Measurements from ENCODE around the gene EFEMP2. TPM values are rescaled to one million over a fixed set of nuclear protein-coding genes. Genes with fewer than 3 reads are reported as not detected.

EFEMP2 gene
- total RNA-seq, 1 experiment from 2014 or later, result 31.2 TPM

GRCh38 chr11:65912845-65913244 is 40.2 kb upstream of the EFEMP2 start:
- peaks cover 42% of the 10 kb centered on the region for H3K4me1 ChIP-seq (ENCODE audit: insufficient read depth, low read length, poor library complexity, severe bottlenecking)
- intact Hi-C loops (cut with micrococcal nuclease; ENCODE audit: unreplicated experiment), result no loop called here
- no peaks in the 10 kb centered on the region for H3K36me3 ChIP-seq (ENCODE audit: insufficient read depth, low read length, poor library complexity, severe bottlenecking)
- H3K4me3 ChIP-seq (ENCODE audit: low read depth, low read length, poor library complexity, severe bottlenecking), result no peak overlapping the region
- no peak for DNase-seq (ENCODE audit: low spot score)
- ChIA-PET POLR2A (ENCODE audit: low non-redundant PET) (no interaction called here), CTCF (interaction anchor here (2.9 kb wide), 1 partner anchor 25 kb away, joined by 31 read pairs; the partner anchor contains the start of gene FIBP)
- H3K9me3 ChIP-seq (ENCODE audit: low read depth, low read length, poor library complexity, severe bottlenecking), result no peaks in the 10 kb centered on the region
- H3K27ac ChIP-seq (ENCODE audit: low read depth, low read length, poor library complexity, severe bottlenecking), result no peak overlapping the region
- no peaks in the 10 kb centered on the region for H3K27me3 ChIP-seq (replicated peaks; ENCODE audit: insufficient read depth, low read depth, low read length, poor library complexity)
- no peak for TF ChIP-seq EZH2 (IDR thresholded peaks at IDR 0.05; ENCODE audit: borderline replicate concordance, low read depth, low read length, poor library complexity, severe bottlenecking)
- no peak for TF ChIP-seq CTCF (conservative IDR thresholded peaks at IDR 0.05; ENCODE audit: low read depth, low read length)
- no TSS peak for BruUV-seq (replicated peaks)

- POLR2A ChIA-PET (ENCODE audit: low non-redundant PET), result no interaction called here
- TF ChIP-seq EZH2 (IDR thresholded peaks at IDR 0.05; ENCODE audit: borderline replicate concordance, low read depth, low read length, poor library complexity, severe bottlenecking) (no peak), CTCF (conservative IDR thresholded peaks at IDR 0.05; ENCODE audit: low read depth, low read length) (peak; percentile 63)
- no peaks in the 10 kb centered on the region for H3K9me3 ChIP-seq (ENCODE audit: low read depth, low read length, poor library complexity, severe bottlenecking)
- CTCF ChIA-PET, result interaction anchor here (0.6 to 2.9 kb wide), 4 partner anchors 24 to 374 kb away, joined by 3 to 31 read pairs (median 8); partner anchors contain the start of gene FIBP
- no peak overlapping the region for H3K4me3 ChIP-seq (ENCODE audit: low read depth, low read length, poor library complexity, severe bottlenecking)
- H3K4me1 ChIP-seq (ENCODE audit: insufficient read depth, low read length, poor library complexity, severe bottlenecking), result peaks cover 34% of the 10 kb centered on the region
- H3K27me3 ChIP-seq (replicated peaks; ENCODE audit: insufficient read depth, low read depth, low read length, poor library complexity), result no peaks in the 10 kb centered on the region
- intact Hi-C loops (cut with micrococcal nuclease; ENCODE audit: unreplicated experiment), result no loop called here
- no TSS peak for BruUV-seq (replicated peaks)
- H3K27ac ChIP-seq (ENCODE audit: low read depth, low read length, poor library complexity, severe bottlenecking), result peak overlapping the region; percentile 53
- no peaks in the 10 kb centered on the region for H3K36me3 ChIP-seq (ENCODE audit: insufficient read depth, low read length, poor library complexity, severe bottlenecking)
- peak; percentile 90 for DNase-seq (ENCODE audit: low spot score)
Observed at GRCh38 chr11:65911682-65912568, 39.3 kb upstream of the EFEMP2 start.

- intact Hi-C loops (cut with micrococcal nuclease; ENCODE audit: unreplicated experiment), result no loop called here
- H3K9me3 ChIP-seq (ENCODE audit: low read depth, low read length, poor library complexity, severe bottlenecking), result no peaks in the 10 kb centered on the region
- no peaks in the 10 kb centered on the region for H3K27me3 ChIP-seq (replicated peaks; ENCODE audit: insufficient read depth, low read depth, low read length, poor library complexity)
- BruUV-seq (replicated peaks), result no TSS peak
- DNase-seq (ENCODE audit: low spot score), result no peak
- TF ChIP-seq EZH2 (IDR thresholded peaks at IDR 0.05; ENCODE audit: borderline replicate concordance, low read depth, low read length, poor library complexity, severe bottlenecking) (no peak), CTCF (conservative IDR thresholded peaks at IDR 0.05; ENCODE audit: low read depth, low read length) (no peak)
- H3K36me3 ChIP-seq (ENCODE audit: insufficient read depth, low read length, poor library complexity, severe bottlenecking), result no peaks in the 10 kb centered on the region
- no peak overlapping the region for H3K4me3 ChIP-seq (ENCODE audit: low read depth, low read length, poor library complexity, severe bottlenecking)
- ChIA-PET CTCF (no interaction called here), POLR2A (ENCODE audit: low non-redundant PET) (no interaction called here)
- H3K27ac ChIP-seq (ENCODE audit: low read depth, low read length, poor library complexity, severe bottlenecking), result no peak overlapping the region
- peaks cover 13% of the 10 kb centered on the region for H3K4me1 ChIP-seq (ENCODE audit: insufficient read depth, low read length, poor library complexity, severe bottlenecking)
Observed at GRCh38 chr11:65907878-65908277, 35.3 kb upstream of the EFEMP2 start.

Measured in A673 (cell line).